AG08396 (cell line): Measurements from ENCODE around the gene FKBP15.

Experiments used
- DNase-seq: peaks from one replicate; pipeline ENCODE4 v3.0.0; 2012; ENCODE audit warnings: low spot score, mixed read lengths

Gene FKBP15

GRCh38 chr9:113228130-113228665 lies 7.1 kb upstream of the FKBP15 start:
- no peak for DNase-seq

- no peak for DNase-seq
These were observed 6.4 kb upstream of the FKBP15 start for GRCh38 chr9:113227436-113227835.

GRCh38 chr9:113223963-113224362 lies 2.9 kb upstream of the FKBP15 start:
- DNase-seq, result peak; percentile 39

DNA sequence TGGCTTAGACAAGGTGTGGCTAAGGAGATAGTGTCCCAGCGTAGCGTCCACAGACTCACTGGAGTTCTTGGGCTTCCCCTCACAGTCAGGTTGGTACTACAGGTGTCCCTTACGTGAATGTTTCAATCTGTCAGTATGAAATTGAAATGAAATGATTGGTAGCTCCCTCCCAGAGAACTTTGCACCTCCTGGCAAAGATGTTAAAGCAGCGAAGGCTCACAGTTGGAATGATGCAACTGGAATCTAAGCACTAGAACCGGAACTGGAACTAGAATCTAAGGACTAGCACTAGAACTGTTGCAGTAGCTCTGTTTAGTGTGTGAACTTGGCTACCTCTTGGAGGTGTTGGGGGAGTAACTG lies 1.4 kb upstream of the FKBP15 start:
- DNase-seq, result peak; percentile 5

GRCh38 chr9:113221800-113222481 lies 864 bp upstream of the FKBP15 start:
- no peak for DNase-seq

- DNase-seq, result no peak
These were observed 542 bp downstream of the FKBP15 start for GRCh38 chr9:113220467-113221002.

DNA sequence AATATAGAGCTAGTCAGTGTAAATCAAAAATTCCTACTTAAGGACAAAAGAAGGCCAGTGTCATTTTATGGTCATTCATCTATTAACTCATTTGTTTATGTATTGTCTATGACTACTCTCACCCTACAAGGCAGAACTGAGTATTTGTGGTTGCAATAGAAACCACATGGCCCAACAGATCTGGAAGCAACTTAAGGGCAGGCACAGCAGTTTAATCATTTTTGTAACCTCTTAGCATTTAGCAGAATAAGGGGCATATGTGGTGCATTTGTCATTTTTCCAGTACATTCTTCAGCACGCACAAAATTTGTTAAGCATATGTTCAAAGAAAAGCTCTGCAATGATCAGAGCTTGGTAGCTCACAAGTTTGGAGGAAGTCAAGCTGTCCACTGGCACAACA lies 1.1 kb downstream of the FKBP15 start:
- peak; percentile 23 for DNase-seq

DNA sequence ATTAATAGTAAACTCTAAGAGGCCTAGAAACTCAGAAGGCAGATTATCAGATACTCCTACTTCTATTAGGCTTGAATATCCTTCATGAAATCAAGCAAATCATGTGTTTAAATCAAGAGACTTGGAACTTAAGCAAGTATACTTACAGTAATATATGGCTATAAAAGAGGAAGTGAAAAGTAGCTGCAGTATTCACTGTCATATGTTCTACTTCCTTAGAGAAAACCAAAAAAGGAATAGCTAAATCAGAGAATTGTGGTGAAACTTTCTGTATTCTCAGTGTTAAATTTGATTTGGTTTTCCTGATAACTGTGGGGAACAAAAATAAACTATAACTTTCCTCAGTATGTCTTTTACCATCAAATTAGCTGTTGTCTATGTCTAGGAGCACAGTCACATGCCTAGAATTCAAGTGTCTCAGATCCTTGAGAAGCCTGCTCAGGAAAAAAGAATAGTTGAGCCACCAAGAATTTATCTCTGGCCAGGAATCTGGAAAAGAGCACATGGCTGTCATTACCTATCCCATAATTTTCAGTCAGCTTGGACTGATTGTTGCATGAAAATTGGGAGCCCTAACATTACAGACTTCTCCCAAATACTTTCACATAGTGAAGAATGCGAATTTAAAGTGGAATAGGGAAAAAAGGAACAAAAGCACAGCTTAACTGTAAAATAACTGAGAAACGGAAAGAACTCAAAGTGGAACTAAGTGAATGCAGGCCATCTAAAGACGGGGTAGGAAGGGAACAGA lies 1.7 kb downstream of the FKBP15 start:
- no peak for DNase-seq

- no peak for DNase-seq
These were observed 4.7 kb downstream of the FKBP15 start for GRCh38 chr9:113216406-113216805.

GRCh38 chr9:113215132-113215531 lies 5.9 kb downstream of the FKBP15 start:
- no peak for DNase-seq

GRCh38 chr9:113210815-113211214 lies 10.3 kb downstream of the FKBP15 start:
- DNase-seq, result no peak

DNA sequence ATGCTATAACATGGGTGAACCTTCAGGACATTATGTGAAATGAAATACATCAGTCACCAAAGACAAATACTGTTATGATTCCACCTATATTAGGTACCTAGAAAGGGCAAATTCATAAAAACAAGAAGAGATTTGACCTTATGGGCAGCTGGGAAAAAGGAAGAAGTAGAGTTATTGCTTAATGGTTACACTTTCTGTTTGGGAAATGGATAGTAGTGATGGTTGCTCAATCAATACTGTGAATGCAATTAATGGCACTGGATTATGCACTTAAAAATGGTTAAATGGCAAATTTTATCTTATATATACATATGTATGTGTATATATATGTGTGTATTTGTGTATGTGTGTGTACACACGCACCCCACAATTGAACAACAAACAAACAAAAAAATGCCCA lies 15.2 kb downstream of the FKBP15 start:
- no peak for DNase-seq

GRCh38 chr9:113205432-113205831 lies 15.6 kb downstream of the FKBP15 start:
- no peak for DNase-seq

DNA sequence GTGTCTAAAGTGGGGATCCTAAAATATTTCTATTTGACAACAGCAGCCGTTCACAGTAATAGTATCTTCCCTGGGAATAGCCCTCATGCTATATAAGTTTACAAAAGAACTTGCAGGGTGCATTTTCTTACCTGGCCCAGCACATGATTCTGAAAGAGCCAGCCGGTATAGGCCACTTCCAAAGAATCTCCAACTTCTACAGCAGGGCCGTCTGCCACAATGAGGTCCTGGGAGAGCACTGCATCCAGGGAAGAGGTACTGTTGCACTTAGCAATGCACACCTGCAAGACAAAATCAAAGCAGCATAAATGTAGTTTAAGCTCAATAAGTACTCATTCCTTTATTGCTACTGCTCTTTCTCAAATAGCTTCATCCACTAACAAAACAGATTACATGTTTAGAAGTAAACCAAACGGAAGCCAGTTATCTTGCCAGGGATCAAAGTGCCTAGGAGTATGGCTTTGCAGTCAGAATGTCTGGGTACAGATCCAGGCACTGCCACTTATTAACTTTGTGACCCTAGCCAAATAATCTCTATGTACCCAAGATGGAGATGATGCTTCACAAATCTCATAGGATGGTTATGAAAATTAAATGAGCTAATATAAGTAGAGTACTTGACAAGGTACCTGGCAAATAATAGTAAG lies 21.3 kb downstream of the FKBP15 start:
- DNase-seq, result no peak

- no peak for DNase-seq
These were observed 28.6 kb downstream of the FKBP15 start for GRCh38 chr9:113192455-113192854.

GRCh38 chr9:113187929-113188595 lies 33.0 kb downstream of the FKBP15 start:
- DNase-seq, result peak; percentile 87

- no peak for DNase-seq
These were observed 34.8 kb downstream of the FKBP15 start for GRCh38 chr9:113186137-113186755.

DNA sequence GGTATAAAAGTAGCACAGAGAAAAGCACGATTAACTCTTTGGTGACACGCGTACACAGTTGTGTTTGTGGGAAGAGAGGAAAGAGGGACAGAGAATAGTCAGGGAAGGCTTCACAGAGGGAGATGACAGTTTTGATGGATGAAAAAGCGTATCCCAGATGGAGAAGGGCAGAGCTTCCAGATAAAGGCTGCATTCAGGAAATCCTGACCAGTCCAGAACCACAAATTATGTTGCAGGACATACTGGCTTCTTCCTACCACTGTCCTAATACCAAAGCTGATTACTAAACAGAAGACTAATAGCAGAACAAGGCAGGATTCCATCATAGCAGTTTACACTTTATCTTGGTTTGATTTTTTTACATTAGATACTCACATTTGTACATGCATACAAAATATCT lies 35.8 kb downstream of the FKBP15 start:
- DNase-seq, result no peak

- peak; percentile 16 for DNase-seq
These were observed 36.5 kb downstream of the FKBP15 start for GRCh38 chr9:113184539-113184938.

- no peak for DNase-seq
These were observed 37.1 kb downstream of the FKBP15 start for GRCh38 chr9:113183956-113184488.

DNA sequence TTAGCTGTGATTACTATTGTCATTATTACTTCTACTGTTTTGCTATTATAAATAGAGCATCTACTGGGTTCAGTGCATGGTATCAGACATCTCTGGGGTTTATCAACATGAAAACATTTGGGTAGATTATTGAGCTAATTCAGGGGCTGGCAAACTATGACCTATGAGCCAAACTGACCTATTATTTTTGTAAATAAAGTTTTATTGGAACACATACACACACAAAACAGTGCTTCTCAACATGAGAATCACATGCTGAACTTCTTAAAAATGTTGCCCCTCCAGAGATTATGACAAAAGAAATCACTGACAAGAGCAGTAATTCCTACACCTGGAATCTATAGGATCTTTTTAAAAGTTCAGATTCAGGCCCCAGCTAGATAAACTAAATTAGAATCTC lies 39.9 kb downstream of the FKBP15 start:
- DNase-seq, result no peak
